ENCODE results near the gene EXOC6B.

GRCh38 chr2:72851333-72851732, 25.5 kb upstream of the EXOC6B start:
- TF ChIP-seq POLR2A (IDR thresholded peaks at IDR 0.05): no peak
- no peak for TF ChIP-seq CTCF (IDR thresholded peaks at IDR 0.05)
